HEK293T (cell line): ENCODE results near the gene RPL21.

Experiments used
- BHLHE40 ChIP-seq: fragments of 450-650 bp; IDR thresholded peaks from 2 replicates; pipeline ENCODE4 v1.6.1; 2016; ENCODE audit warnings: mild to moderate bottlenecking, moderate library complexity, borderline replicate concordance
- L3MBTL2 ChIP-seq: fragments of 450-650 bp; conservative IDR thresholded peaks from 2 replicates; pipeline ENCODE4 v1.6.1; 2016; ENCODE audit warnings: mild to moderate bottlenecking
- ZNF384 ChIP-seq: fragments of 450-650 bp; IDR thresholded peaks from 2 replicates; pipeline ENCODE4 v1.6.1; 2016

DNA sequence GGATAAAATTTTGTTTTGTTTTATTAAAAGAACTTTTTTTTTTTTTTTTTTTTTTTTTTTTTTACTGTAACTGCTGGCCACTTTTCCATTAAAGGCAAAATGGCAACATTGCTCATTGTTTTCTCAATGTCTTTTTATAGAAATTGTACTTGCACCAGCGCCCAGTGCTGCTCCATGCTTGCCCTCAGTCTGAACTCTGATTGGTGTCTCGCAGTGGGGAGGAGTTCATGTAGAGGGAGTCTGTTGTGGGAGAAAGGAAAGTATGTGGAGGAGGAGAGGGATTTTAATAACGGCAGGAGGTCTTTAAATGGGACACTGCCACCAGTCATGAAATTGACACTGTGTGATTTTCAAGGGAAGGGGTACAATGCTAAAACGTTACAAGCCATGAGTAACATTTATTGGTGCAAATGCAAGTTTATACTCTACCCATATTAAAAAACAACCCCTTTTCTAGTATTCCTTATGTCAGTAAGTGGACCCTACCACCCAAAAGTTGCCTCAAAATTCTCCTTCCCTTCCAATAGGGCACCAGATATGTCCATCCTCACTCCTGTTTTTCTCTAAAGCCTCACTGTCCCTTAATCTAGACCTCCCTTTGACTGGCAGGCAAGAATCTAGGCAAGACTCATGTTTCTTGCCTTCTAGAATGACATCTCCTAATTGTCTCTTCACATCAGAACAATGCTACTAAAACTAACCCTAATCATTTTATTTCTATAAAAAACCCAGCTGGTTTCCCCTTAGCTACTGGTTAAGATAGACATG is 22.5 kb downstream of the RPL21 start:
- TF ChIP-seq L3MBTL2 (no peak), ZNF384 (no peak), BHLHE40 (no peak)
